MCF 10A (cell line): ENCODE measurements around the gene HOXA7. TPM values are rescaled to one million over a fixed set of nuclear protein-coding genes. Genes with fewer than 3 reads are reported as not detected.

Source experiments
- BruUV-seq: library from RNA; stranded (reverse); fragments of 400-500 nt; replicated peaks from 2 replicates; lab custom pipeline; 2021; lab: Mats Ljungman, UMichigan
- CTCF ChIA-PET: fragments of 300-600 bp; sonication (Branson Sonifier 250); formaldehyde crosslinking; extraction: SDS; loops from one replicate; lab custom pipeline; 2021; ENCODE audit warnings: antibody characterized with exemption, inconsistent platforms; lab: Yijun Ruan, JAX
- POLR2A ChIA-PET: fragments of 300-600, 350-650 bp; sonication (Branson Sonifier 250); formaldehyde crosslinking; extraction: SDS; loops from one replicate; lab custom pipeline; 2020; ENCODE audit warnings: antibody characterized with exemption, inconsistent platforms; lab: Yijun Ruan, JAX
- DNase-seq: peaks from one replicate; pipeline ENCODE4 v3.0.0-alpha.2; 2018; ENCODE audit not compliant: unreplicated experiment
- H3K27ac Mint-ChIP-seq: one replicate; pipeline ENCODE4 v1.8.0; 2022; ENCODE audit warnings: mild to moderate bottlenecking, low read depth, mixed read lengths; ENCODE audit not compliant: unreplicated experiment
- H3K27me3 Mint-ChIP-seq: one replicate; pipeline ENCODE4 v1.8.0; 2022; ENCODE audit warnings: mixed read lengths; ENCODE audit not compliant: insufficient read depth, unreplicated experiment
- H3K36me3 Mint-ChIP-seq: one replicate; pipeline ENCODE4 v1.8.0; 2022; ENCODE audit warnings: mild to moderate bottlenecking, moderate library complexity, mixed read lengths; ENCODE audit not compliant: insufficient read depth, unreplicated experiment
- H3K4me1 Mint-ChIP-seq: one replicate; pipeline ENCODE4 v1.8.0; 2022; ENCODE audit warnings: mixed read lengths; ENCODE audit not compliant: insufficient read depth, unreplicated experiment
- H3K4me3 Mint-ChIP-seq: one replicate; pipeline ENCODE4 v1.8.0; 2022; ENCODE audit warnings: mild to moderate bottlenecking, moderate library complexity, mixed read lengths; ENCODE audit not compliant: unreplicated experiment
- H3K9me3 Mint-ChIP-seq: one replicate; pipeline ENCODE4 v1.8.0; 2022; ENCODE audit warnings: mixed read lengths; ENCODE audit not compliant: unreplicated experiment
- CTCF ChIP-seq: fragments of 200-600 bp; IDR thresholded peaks from one replicate; pipeline ENCODE4 v1.8.0; 2022; ENCODE audit warnings: antibody characterized with exemption, mild to moderate bottlenecking; ENCODE audit not compliant: unreplicated experiment
- intact Hi-C: fragments of 100-400 bp; cut with micrococcal nuclease; formaldehyde crosslinking; loops from 2 replicates; pipeline ENCODE4 v1.14.1; 2022
- total RNA-seq: library from RNA; stranded (reverse); gene quantifications from 2 replicates; pipeline ENCODE4 v1.2.3, GENCODE V29; 2022

The HOXA7 gene
- total RNA-seq, 1 experiment from 2014 or later, result 0.44 TPM

DNA sequence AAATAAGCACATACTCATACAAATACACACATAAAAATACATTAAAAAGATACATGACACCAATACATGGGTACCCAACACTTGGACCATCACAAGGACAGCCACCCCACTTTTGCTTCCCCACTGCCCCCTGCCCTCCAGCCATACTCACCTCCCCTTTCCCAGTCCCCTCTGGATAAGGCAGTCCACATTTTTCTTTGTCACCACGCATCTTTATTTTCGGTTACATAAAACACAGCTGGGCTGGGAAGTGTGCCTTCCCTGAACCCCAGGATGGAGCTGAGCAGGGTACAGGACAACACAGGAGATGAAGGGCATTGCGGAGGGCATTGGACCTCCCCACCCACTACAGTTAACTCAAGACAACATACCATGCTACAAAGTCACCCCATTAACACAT, 2.9 kb downstream of the HOXA7 start:
- ChIA-PET CTCF (interaction anchor here (0.8 to 1.4 kb wide), 3 partner anchors 10 to 471 kb away, joined by 3 read pairs; no protein-coding TSS in a partner anchor), POLR2A (interaction anchor here (0.9 kb wide), 1 partner anchor 478 kb away, joined by 3 read pairs; no protein-coding TSS in a partner anchor)
- H3K9me3 Mint-ChIP-seq, result no peaks in the 10 kb centered on the region
- no peak for TF ChIP-seq CTCF
- H3K36me3 Mint-ChIP-seq, result no peaks in the 10 kb centered on the region
- intact Hi-C loops, result no loop called here
- H3K27ac Mint-ChIP-seq, result no peak overlapping the region
- no peak overlapping the region for H3K4me3 Mint-ChIP-seq
- H3K27me3 Mint-ChIP-seq, result no peaks in the 10 kb centered on the region
- H3K4me1 Mint-ChIP-seq, result peaks cover 12% of the 10 kb centered on the region
- no TSS peak for BruUV-seq
- DNase-seq, result no peak

GRCh38 chr7:27152816-27153442, 3.5 kb downstream of the HOXA7 start:
- H3K4me3 Mint-ChIP-seq, result no peak overlapping the region
- POLR2A ChIA-PET, result interaction anchor here (0.9 kb wide), 1 partner anchor 478 kb away, joined by 3 read pairs; no protein-coding TSS in a partner anchor
- TF ChIP-seq CTCF, result no peak
- no peaks in the 10 kb centered on the region for H3K27me3 Mint-ChIP-seq
- BruUV-seq, result no TSS peak
- H3K27ac Mint-ChIP-seq, result no peak overlapping the region
- CTCF ChIA-PET, result interaction anchor here (0.6 to 5.8 kb wide), 4 partner anchors 9 to 1262 kb away, joined by 3 to 57 read pairs (median 4); no protein-coding TSS in a partner anchor
- H3K4me1 Mint-ChIP-seq, result peaks cover 16% of the 10 kb centered on the region
- H3K36me3 Mint-ChIP-seq, result no peaks in the 10 kb centered on the region
- H3K9me3 Mint-ChIP-seq, result no peaks in the 10 kb centered on the region
- no peak for DNase-seq
- intact Hi-C loops, result no loop called here

GRCh38 chr7:27151931-27152815, 4.3 kb downstream of the HOXA7 start, which contains the start of gene HOXA3:
Gene HOXA3 (minus strand): TSS chr7:27152583. CDS start chr7:27110640, 41,943 bp downstream.
- POLR2A ChIA-PET, result no interaction called here
- no peaks in the 10 kb centered on the region for H3K27me3 Mint-ChIP-seq
- peaks cover 16% of the 10 kb centered on the region for H3K4me1 Mint-ChIP-seq
- BruUV-seq, result no TSS peak
- DNase-seq, result no peak
- H3K9me3 Mint-ChIP-seq, result no peaks in the 10 kb centered on the region
- intact Hi-C loops, result no loop called here
- H3K4me3 Mint-ChIP-seq, result no peak within 1 kb of the TSS
- TF ChIP-seq CTCF, result no peak
- CTCF ChIA-PET, result interaction anchor here (0.6 to 5.8 kb wide), 6 partner anchors 8 to 1261 kb away, joined by 3 to 57 read pairs (median 4); no protein-coding TSS in a partner anchor
- H3K27ac Mint-ChIP-seq, result no peak within 1 kb of the TSS
- no peaks in the 10 kb centered on the region for H3K36me3 Mint-ChIP-seq
